ENCODE data around the gene RYK.

RYK gene

GRCh38 chr3:134148534-134148933 is 102.1 kb downstream of the RYK start:
- no peak for DNase-seq

- no peak for DNase-seq
Observed at GRCh38 chr3:134147411-134147810, 103.2 kb downstream of the RYK start.

GRCh38 chr3:134146666-134147065 is 104.0 kb downstream of the RYK start:
- DNase-seq: no peak

- no peak for DNase-seq
Observed at GRCh38 chr3:134145183-134145582, 105.5 kb downstream of the RYK start.

- no peak for DNase-seq
Observed at GRCh38 chr3:134144694-134145093, 106.0 kb downstream of the RYK start.

GRCh38 chr3:134143828-134144401 is 106.7 kb downstream of the RYK start:
- no peak for DNase-seq

GRCh38 chr3:134136604-134137003 is 114.1 kb downstream of the RYK start:
- no peak for DNase-seq

GRCh38 chr3:134134698-134135415 is 115.8 kb downstream of the RYK start:
- no peak for DNase-seq

- DNase-seq: no peak
Observed at GRCh38 chr3:134134240-134134639, 116.4 kb downstream of the RYK start.

- DNase-seq: no peak
Observed at GRCh38 chr3:134132961-134133360, 117.7 kb downstream of the RYK start.

GRCh38 chr3:134126153-134126552 is 124.5 kb downstream of the RYK start:
- no peak for DNase-seq

GRCh38 chr3:134114726-134115125 is 135.9 kb downstream of the RYK start:
- no peak for DNase-seq

GRCh38 chr3:134111616-134112015 is 139.0 kb downstream of the RYK start:
- no peak for DNase-seq

GRCh38 chr3:134110963-134111362 is 139.7 kb downstream of the RYK start:
- DNase-seq: no peak
